HepG2 (cell line): ENCODE data around the gene GLB1L. TPM values are rescaled to one million over a fixed set of nuclear protein-coding genes. Genes with fewer than 3 reads are reported as not detected.

Experiments
- AGO2 ChIP-seq: fragments of 200-400 bp; formaldehyde crosslinking; optimal IDR thresholded peaks from 2 replicates; pipeline ENCODE3; 2017; ENCODE audit warnings: mild to moderate bottlenecking, low read depth, low read length, moderate library complexity
- HOXA5 ChIP-seq: sonication (generic); formaldehyde crosslinking; IDR thresholded peaks from 2 replicates; pipeline ENCODE4 v1.4.0; 2020; ENCODE audit warnings: missing genetic modification reagents
- RBM39 ChIP-seq: fragments of 200-400 bp; formaldehyde crosslinking; IDR thresholded peaks from one replicate; pipeline ENCODE4 v1.6.1; 2018; ENCODE audit warnings: antibody characterized with exemption, mild to moderate bottlenecking, low read depth, low read length; ENCODE audit not compliant: poor library complexity, severe bottlenecking
- RFXANK ChIP-seq: IDR thresholded peaks from 2 replicates; pipeline ENCODE4 v1.6.1; 2016
- SNAPC4 ChIP-seq: sonication (generic); formaldehyde crosslinking; IDR thresholded peaks from 2 replicates; pipeline ENCODE4 v1.4.0; 2020; ENCODE audit warnings: mild to moderate bottlenecking, missing genetic modification reagents
- ZBTB21 ChIP-seq: sonication (generic); formaldehyde crosslinking; IDR thresholded peaks from 2 replicates; pipeline ENCODE4 v1.4.0; 2020; ENCODE audit warnings: missing genetic modification reagents
- polyA plus RNA-seq, 8 experiments: library from polyadenylated mRNA; depleted of rRNA in 3 of 8; stranded (reverse) in 7 of 8; unstranded in 1 of 8; fragments of >200 nt; fragmentation: Illumina TruSeq in 4 of 8; extraction: Trizol in 4 of 8; gene quantifications; 2 replicates each; pipeline versions ENCODE4 v1.2.1 to v1.2.3, GENCODE V29; 2011 to 2016; ENCODE audit warnings: low read depth in 4 of 8, missing spikeins in 1 of 8, mixed read lengths in 1 of 8; ENCODE audit not compliant: insufficient read depth in 1 of 8
- total RNA-seq, 5 experiments: library from RNA; depleted of rRNA; stranded (reverse); fragments of >200 nt; fragmentation: Illumina TruSeq; extraction: Trizol; gene quantifications; 2 replicates each; pipeline ENCODE4 v1.2.3, GENCODE V29; 2016; ENCODE audit warnings: low read depth in 1 of 5
- TF ChIP-seq, protein P1 (sequence below): sonication (generic); formaldehyde crosslinking; IDR thresholded peaks from 2 replicates; pipeline ENCODE4 v1.4.0; 2020; ENCODE audit warnings: missing genetic modification reagents, borderline replicate concordance

The GLB1L gene
- total and polyA plus RNA-seq, 2 of the 13 experiments (the other 11 are each of a cell fraction or from before 2014, with no cell fraction given) = 6.8 to 7.3 TPM

DNA sequence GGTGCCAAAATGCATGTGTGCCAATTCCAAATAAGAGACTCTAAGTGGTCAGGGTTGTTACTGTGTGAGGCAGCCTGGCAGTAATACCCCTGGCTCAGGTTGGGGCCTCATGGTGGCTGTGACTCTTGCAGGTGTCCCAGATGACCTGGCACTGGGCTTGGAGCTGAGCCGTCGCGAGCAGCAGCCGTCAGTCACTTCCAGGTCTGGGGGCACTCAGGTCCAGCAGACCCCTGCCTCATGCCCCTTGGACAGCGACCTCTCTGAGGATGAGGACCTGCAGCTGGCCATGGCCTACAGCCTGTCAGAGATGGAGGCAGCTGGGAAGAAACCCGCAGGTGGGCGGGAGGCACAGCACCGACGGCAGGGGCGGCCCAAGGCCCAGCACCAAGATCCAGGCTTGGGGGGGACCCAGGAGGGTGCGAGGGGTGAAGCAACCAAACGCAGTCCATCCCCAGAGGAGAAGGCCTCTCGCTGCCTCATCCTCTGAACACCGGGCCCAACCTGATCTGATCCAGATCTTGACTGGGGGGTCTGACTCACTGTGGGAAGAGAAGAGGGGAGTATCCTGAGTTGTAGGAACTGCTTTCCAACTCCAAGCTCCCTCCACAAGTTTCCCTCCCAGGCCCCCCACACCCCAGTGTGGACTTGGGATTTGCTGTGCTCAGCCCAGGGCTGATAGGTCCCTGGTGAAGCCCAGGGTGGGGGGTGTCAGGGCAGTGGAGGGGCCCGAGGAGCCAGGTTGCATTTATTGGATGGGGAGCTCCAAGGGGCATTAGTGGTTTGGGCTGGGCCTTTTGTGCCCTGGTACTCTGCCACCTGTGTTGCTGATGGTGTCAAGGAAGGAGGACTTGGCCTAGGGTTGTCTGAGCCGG lies 39.5 kb upstream of the GLB1L start (continued):
- TF ChIP-seq HOXA5 = no peak
- TF ChIP-seq RBM39 = peak; percentile 19
- TF ChIP-seq, protein P1, sequence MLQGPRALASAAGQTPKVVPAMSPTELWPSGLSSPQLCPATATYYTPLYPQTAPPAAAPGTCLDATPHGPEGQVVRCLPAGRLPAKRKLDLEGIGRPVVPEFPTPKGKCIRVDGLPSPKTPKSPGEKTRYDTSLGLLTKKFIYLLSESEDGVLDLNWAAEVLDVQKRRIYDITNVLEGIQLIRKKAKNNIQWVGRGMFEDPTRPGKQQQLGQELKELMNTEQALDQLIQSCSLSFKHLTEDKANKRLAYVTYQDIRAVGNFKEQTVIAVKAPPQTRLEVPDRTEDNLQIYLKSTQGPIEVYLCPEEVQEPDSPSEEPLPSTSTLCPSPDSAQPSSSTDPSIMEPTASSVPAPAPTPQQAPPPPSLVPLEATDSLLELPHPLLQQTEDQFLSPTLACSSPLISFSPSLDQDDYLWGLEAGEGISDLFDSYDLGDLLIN (CRISPR knock-in tag) = no peak
- TF ChIP-seq RFXANK (CRISPR knock-in tag) = no peak
- TF ChIP-seq ZBTB21 = no peak
- no peak for TF ChIP-seq SNAPC4 (CRISPR knock-in tag)
- TF ChIP-seq AGO2 = peak; percentile 19
- TF ChIP-seq, all 625 proteins: peak for 3
